A549 treated with RU486 at 1 μM for 4 hours (cell line): ENCODE data around the gene ZNF544. TPM values are rescaled to one million over a fixed set of nuclear protein-coding genes. Genes with fewer than 3 reads are reported as not detected.

Experiments
- total RNA-seq: library from RNA; stranded (reverse); fragments of 200-300 nt; extraction: Qiagen RNA extraction; gene quantifications from 5 replicates; pipeline ENCODE4 v1.2.3, GENCODE V29; 2022; ENCODE audit warnings: low read depth

ZNF544 gene
- total RNA-seq, result 16.8 to 28.0 TPM (median 18.4 TPM) in 5 replicates

DNA sequence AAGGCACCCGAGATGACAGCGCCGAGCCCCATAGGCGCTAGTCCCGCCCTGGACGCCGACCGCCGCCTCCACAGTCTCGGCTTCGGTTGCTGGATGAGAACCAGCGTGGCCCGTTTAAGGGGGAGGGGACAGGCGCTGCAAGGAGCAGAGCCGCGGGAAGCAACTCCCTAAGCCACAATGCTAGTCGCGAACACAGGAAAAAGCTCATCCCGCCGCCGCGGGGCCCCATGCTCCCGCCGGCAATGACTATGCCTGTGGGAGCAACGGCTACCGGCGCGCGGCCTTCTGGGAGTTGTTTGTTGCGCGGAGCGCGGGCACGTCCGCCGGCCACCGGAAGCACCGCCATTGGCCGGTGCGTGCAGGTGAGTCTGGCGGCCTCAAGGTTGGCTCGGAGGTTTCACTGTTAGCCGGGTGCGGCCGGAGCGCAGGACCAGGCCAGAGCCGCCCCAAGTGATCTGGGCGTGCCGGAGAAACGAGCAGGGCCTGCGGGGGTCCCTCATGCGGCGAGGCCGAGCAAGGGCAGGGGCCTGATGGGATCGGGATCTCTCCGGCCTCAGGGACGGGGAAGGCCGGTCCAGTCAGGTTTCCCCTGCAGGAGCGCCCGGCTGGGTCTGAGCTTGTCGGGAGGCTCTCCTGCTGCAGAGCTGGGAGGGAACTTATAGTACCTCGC lies at the start of gene ZNF544:
TSS of gene ZNF544 (plus strand) at position 330 of the 670 bp plus-strand sequence. CDS start 15,110 bp downstream, outside the sequence.

DNA sequence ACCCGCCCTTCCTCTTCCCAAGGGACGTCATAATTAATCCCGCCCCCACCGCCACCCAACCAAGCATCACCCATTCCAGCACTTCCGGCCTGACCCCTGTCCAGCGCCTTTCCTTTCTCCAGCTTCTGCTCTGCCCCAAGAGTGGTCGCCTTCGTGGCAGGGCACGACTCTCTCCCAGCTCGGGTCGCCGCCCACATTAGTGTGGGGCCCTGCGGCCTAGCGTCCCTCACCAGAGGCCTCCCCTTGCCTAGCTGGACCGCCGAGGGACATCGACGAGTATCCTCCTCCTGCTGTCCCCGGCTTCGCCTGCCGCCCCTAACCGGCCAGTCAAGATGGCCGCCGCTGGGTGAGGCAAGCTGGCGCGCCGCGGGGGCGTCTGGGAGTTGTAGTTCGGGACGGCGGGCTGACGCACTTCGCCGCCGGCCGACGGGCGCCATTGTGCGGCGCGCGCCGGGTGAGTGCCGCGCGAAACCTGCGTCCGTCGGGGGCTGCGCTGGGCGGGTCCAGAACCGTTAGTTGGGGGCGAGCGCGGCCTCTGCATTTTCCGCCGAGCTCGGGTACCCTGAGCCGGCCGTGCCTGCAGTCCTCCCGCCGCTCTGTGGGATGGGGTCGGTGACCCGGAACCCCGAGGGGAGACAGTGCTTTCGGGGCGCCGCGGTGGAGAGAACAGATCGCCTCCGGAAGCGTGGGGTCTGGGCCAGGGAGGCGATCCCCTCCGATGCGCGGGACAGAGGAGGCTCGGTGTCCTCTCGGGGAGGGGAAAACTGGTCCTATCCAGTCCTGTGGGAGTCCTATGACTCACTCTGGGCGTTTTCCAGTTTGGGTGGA lies 45.5 kb upstream of the ZNF544 start, which contains the start of gene ZNF274:
TSS of gene ZNF274 (plus strand) at position 73 of the 828 bp plus-strand sequence. CDS start 905 bp downstream, outside the sequence.

DNA sequence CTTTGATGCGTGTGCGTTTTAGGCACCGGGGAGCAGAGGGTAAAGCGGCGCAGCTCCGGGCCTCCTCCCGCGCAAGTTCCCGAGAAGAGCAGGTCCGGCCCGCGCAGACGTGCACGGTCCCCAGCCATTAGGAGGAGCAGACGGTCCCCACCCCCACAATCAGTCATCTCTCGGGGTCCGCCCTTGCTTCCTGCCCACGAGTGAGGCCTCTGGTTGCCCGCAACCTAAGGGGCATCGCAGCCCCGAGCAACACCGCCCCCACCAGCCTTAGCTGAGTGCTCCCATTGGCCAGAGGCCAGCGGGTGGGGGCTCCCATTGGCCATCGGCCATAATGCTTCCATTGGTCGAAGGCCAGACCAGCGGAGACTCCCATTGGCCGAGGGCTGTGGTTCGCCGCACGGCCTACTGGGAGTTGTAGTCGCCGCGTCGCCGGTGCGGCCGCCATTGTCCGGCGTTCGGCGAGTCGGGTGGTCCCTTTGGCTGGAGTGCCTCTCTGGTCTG lies 49.9 kb downstream of the ZNF544 start, which contains the start of gene ZNF8:
TSS of gene ZNF8 (plus strand) at position 415 of the 501 bp plus-strand sequence. CDS start 127 bp downstream, outside the sequence.

DNA sequence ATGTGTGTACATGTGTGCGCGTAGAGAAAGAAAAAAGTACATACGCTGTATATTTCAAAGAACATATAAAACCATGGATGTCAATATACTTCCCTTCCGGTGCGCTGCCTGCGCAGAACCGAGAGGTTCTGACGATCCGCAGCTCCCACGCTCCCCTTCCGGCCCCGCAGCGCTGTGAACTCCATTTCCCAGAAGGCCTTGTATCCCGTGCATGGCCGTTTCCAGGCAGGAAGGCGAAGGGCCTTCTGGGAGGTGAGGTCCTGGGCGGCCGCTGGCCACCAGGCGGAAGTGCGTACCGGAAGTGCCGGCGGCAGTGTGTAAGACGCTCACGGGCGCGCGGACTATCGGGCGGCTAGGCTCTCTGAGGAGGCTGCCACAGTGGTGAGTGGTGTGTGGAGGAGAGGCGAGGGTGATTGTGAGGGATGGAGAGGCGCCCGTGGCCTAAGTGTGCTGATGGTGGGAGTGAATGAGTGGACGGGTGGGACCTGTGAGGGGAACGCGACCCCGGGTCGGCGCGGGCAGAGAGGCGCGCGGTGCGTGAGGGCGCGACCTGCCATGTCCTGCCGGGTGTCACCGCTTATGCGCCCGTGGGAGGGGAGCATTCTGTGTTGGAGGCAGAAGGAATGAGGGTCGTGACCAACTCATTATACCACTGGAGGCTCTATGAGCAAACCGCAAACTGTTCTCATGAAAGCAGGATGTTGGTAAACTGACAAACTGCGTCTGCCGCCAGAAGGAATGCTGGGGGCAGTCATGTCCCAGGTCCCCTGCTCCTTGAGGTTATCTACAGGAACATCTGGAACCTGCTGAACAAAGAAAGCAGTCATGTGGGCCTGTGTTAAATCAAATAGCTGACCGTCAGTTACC lies 76.6 kb downstream of the ZNF544 start, which contains the start of gene ERVK3-1:
TSS of gene ERVK3-1 (plus strand) at position 313 of the 867 bp plus-strand sequence. CDS start 6,792 bp downstream, outside the sequence.

Other genes starting within 250 kb of the ZNF544 start
- 1.3 to 3.0 TPM (median 2.7 TPM) in 5 replicates for gene ZNF606, start 226.1 kb upstream of the ZNF544 start, total RNA-seq
- gene ZSCAN1, start 194.9 kb upstream of the ZNF544 start, total RNA-seq, result not detected in 5 replicates
- not detected in 5 replicates for gene ZNF135, start 169.6 kb upstream of the ZNF544 start, total RNA-seq
- 2.2 to 2.8 TPM (median 2.3 TPM) in 5 replicates for gene ZSCAN18, start 130.7 kb upstream of the ZNF544 start, total RNA-seq
- gene ZNF329, start 78.1 kb upstream of the ZNF544 start, total RNA-seq, result 2.6 to 3.4 TPM (median 3.0 TPM) in 5 replicates
- 11.6 to 15.7 TPM (median 13.2 TPM) in 5 replicates for gene ZNF274, start 45.9 kb upstream of the ZNF544 start, total RNA-seq
- 0.92 to 1.4 TPM (median 1.2 TPM) in 5 replicates for gene ZNF8, start 50.0 kb downstream of the ZNF544 start, total RNA-seq
- 89.1 to 120 TPM (median 93.3 TPM) in 5 replicates for gene ERVK3-1, start 76.5 kb downstream of the ZNF544 start, total RNA-seq
- gene ZSCAN22, start 98.1 kb downstream of the ZNF544 start, total RNA-seq, result 2.4 to 3.0 TPM (median 2.6 TPM) in 5 replicates
- gene A1BG, start 124.6 kb downstream of the ZNF544 start, total RNA-seq, result 8.1 to 17.1 TPM (median 13.2 TPM) in 5 replicates
- gene ZNF497, start 133.8 kb downstream of the ZNF544 start, total RNA-seq, result 0.80 to 1.8 TPM (median 1.5 TPM) in 5 replicates
- gene ZNF837, start 152.1 kb downstream of the ZNF544 start, total RNA-seq, result 0.79 to 1.8 TPM (median 1.5 TPM) in 5 replicates
- 2,154 to 2,606 TPM (median 2,462 TPM) in 5 replicates for gene RPS5, start 158.4 kb downstream of the ZNF544 start, total RNA-seq
- 0.23 to 0.63 TPM (median 0.27 TPM) in 3 of 5 replicates, not detected in the others for gene RNF225, start 166.7 kb downstream of the ZNF544 start, total RNA-seq
- gene ZNF584, start 179.7 kb downstream of the ZNF544 start, total RNA-seq, result 17.9 to 21.0 TPM (median 19.6 TPM) in 5 replicates
- 0.09 to 0.16 TPM (median 0.12 TPM) in 4 of 5 replicates, not detected in the other for gene ZNF132, start 211.2 kb downstream of the ZNF544 start, total RNA-seq
- 5.4 to 7.6 TPM (median 6.7 TPM) in 5 replicates for gene ZNF324B, start 222.7 kb downstream of the ZNF544 start, total RNA-seq
- 8.5 to 10.1 TPM (median 9.6 TPM) in 5 replicates for gene ZNF324, start 238.2 kb downstream of the ZNF544 start, total RNA-seq
- gene ZNF446, start 247.4 kb downstream of the ZNF544 start, total RNA-seq, result 10.8 to 14.0 TPM (median 11.5 TPM) in 5 replicates